Fibroblast of lung (primary cell): ENCODE data around the gene DSTN.

Experiments used
- CTCF ChIP-seq, 2 donors: IDR thresholded peaks in 1 of 2; conservative IDR thresholded peaks in 1 of 2; 1 replicate in 1 of 2; 2 replicates in 1 of 2; pipeline ENCODE4 v1.5.1; 2011 to 2012; ENCODE audit warnings: low read length in 2 of 2, control low read depth in 1 of 2, inconsistent platforms in 1 of 2, low read depth in 1 of 2, mild to moderate bottlenecking in 1 of 2
- EZH2 ChIP-seq: IDR thresholded peaks from 2 replicates; pipeline ENCODE4 v1.5.1; 2012; ENCODE audit warnings: low read length, control low read depth, mild to moderate bottlenecking; ENCODE audit errors: missing control alignments

GRCh38 chr20:17541996-17542395, 27.9 kb upstream of the DSTN start:
- TF ChIP-seq EZH2 (no peak), CTCF (conservative IDR thresholded peaks at IDR 0.05 in 1 of 2, IDR thresholded peaks at IDR 0.05 in 1 of 2; ENCODE audit: low read depth in 1 of 2, low read length in 2 of 2) (no peak)
